DMS153 treated with DMSO at 0.1 percent for 48 hours (cell line): ENCODE results near the gene PPP1R14C.
"Not testable (repeated sequence)": the region's sequence is repeated elsewhere in the genome, so short reads cannot be mapped to it uniquely, and the experiment has no call there.

Experiments used
- DNase-seq: peaks from one replicate; lab custom pipeline; 2025; ENCODE audit not compliant: unreplicated experiment; lab: John Stamatoyannopoulos, UW

PPP1R14C gene

DNA sequence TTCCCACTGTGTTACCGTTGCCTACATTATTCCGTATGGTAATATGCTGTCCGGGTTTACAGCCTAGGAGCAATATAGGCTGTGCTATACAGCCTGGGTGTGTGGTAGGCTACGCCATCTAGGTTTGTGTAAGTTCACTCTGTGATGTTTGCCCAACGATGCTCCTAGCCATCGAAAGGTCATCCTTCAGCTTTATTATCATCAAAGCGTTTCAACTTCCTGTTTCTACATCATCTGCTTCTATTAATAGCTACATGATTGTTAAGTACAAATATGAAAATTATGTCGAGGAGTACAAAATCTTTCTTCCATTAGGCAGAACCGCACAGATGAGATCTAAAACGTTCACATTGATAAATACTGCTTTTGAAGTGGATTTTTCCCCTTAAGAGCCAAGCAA lies 69.9 kb downstream of the PPP1R14C start:
- DNase-seq = no peak

DNA sequence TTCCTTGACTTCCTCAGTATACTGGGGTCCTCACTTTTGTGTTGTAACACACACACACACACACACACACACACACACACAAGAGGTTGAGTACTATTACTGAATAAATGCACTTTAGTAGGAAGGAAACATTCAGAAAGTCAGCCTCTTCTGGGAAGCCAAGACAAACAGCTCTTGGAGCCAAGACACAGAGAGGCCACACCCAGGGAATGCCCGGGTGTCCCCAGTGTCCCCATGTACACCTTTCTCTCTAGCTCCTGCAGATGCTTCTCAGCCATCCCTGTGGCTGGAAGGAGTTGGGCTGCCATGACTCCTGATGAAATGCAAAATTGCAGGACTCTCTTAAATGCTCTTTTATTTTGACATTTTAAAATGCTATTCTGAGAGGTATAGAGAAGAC lies 70.5 kb downstream of the PPP1R14C start:
- no peak for DNase-seq

DNA sequence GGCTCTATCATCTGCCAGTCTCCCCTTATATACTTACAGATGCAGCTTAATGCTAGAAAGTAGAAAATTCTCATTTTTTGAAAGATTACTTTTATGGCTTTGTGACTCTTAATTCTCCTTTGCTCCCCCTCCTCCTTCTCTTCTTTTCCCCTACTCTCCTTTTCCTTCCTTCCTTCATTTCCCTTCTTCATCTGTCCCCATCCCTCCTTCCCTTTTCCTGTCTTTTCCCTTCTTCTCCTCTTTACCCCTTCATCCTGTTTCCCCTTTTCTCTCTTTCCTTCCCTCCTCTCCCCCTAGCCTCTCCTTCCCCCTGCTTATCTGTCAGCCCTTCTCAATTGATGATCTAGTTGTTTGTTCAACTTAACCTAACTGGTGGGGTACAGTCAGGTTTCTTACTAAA lies 71.5 kb downstream of the PPP1R14C start:
- DNase-seq = no peak

DNA sequence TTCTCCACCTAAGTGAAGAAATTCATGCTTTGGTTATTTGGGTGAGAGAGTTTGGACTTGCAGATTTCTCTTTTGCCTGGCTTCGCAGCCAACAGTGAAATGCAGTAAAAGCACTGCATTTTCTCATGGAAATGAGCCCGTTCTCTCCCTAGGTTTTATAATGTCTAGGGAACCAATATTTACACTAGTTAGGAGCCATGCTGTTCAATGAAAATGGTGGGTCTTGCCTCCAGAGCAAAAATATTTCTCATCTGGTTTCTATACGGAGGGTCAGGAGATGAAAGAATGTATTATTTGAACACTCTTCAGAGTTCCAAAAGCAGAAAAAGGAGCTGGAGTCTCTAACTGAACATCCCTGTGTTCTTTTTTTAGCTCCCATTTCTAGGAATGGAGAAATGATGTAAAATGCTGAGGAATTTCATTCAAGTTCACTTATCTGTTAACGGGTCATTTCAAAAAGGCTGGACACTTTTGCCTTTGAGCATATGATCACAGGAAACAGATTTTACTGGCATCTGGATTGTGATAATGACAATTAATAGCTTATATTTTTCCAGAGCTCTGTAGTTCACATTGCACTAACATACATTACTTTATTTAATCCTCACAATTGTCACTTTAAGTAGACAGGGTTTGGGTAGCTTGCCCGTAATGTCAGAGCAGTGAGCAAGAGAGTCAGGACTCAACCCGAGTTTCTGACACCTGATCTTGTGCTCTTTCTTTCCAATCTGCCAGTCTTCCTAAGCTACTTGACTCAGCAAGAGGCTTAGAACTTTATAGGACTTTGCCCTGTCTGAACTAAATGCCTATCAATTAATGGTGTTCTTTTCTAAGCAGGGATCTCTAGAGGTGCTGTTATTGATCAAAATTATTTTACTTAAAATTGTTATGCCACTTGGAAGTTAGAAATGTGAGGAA lies 78.0 kb downstream of the PPP1R14C start:
- DNase-seq = no peak

DNA sequence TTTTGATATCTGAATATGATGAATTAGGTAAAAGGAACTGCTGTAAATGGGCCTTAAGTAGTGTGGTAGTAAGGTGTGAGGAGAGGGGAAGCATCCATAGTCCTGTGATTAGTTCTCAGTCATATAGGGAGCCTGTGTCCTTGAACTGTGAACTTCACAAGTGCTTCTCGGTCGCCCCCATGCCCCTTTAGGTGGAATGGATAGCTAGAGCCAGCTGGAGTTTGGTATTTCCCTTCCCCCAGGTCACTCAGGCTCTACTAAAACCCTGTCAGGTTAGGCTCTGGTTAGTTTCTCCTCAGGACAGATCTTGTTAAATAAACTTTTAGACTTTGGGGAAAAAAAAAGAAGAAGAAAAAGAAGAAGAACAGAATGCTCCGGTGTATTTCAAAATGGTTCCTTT lies 82.0 kb downstream of the PPP1R14C start:
- DNase-seq = no peak

DNA sequence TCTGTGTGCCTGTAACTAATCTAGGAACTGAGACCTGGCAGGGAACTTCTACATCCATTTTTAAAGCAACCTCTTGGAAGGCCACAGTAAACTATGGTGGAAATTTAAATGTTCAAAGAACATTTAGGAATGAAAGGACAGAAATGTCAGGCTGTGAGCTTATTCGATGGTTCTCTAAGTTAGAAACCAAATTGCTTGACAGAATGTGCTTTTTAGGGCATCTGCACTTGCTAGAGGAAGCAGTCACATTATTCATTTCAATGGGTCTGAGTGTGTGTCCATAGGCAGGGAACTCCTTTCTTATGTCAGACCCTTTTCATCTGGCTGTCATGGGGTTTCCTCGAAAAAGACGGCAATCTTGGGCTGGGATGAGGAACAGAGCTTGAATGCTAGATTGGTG lies 84.4 kb downstream of the PPP1R14C start:
- no peak for DNase-seq

DNA sequence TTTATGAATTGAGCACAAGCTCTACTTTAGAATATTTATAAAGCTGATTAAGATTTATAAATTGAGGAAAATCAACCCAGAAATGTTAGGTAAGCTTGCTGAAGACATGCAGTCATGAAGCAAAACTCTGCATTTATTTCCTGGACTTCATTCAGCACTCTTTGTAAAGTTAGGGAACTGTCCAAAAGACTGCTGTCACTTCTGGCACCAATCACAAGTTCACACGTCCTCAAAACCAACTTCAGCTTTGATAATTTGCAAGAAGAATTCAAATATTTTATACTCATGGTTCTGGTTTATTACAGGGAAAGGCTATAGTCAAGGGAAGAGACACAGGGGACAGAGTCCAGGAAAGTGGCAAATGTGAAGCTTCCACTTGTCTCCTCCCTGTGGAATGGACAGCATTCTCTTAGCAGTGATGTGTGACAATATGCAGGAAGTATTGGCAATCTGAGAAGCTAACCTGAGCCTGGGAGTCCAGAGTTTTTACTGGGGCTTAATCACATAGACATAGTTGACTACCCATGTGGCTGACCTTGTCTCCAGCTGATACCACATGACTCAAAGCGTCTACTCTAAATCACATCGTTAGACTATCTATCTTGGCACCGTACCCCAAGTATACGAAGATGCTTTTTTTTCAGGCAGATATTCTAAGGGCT lies 85.4 kb downstream of the PPP1R14C start:
- no peak for DNase-seq

DNA sequence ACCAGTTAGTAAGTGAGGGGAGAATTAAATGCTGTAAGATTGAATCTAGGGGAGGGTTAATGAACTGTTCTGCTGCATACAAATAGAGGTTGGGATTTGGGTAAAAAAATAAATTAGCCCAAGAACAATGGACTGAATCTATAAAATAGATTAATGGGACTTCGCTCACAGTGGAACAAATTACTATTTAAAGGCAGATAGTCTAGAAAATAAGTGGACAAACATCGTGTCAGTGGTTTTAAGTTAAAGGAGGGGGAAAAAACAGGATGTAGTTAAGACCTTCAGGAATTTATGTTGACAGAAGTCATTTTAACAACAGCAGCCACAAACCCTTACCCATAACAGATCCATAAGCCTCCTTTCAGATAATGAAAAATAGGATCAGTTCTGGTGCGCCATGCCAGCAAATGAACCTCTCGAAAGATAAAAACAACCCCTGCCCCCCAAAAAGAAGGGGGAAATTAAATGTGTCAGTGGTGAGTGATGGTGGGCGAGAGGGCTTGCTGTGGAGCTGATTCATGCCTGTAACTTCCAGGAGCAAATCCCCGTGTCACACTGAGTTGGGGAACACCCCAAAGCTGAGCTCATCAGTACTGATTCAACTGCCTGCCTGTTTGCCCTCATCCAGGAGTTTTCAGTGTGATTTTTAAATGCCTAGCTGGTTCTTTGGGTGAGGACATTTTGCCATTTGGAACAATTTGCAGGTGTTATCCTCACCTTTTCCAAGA lies 86.8 kb downstream of the PPP1R14C start:
- no peak for DNase-seq

DNA sequence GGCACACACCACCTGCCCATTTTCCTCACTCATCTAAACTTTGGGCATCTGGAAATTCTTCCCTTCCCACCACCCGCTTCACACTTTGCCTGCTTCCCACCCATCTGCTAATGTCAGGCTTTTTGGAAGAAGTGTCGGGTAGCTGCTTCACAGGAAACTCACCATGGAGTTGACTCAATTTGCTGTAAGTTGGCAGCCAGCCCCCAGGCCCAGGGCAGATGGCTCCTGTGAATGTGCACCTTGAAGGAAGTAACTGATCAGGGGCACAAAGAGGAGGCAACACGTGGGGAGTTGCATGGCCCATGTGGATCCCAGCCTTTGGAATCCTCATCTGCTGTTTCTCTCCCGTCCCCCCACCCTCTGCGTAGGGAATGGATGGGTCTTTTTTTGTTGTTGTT lies 87.3 kb downstream of the PPP1R14C start:
- DNase-seq = no peak

DNA sequence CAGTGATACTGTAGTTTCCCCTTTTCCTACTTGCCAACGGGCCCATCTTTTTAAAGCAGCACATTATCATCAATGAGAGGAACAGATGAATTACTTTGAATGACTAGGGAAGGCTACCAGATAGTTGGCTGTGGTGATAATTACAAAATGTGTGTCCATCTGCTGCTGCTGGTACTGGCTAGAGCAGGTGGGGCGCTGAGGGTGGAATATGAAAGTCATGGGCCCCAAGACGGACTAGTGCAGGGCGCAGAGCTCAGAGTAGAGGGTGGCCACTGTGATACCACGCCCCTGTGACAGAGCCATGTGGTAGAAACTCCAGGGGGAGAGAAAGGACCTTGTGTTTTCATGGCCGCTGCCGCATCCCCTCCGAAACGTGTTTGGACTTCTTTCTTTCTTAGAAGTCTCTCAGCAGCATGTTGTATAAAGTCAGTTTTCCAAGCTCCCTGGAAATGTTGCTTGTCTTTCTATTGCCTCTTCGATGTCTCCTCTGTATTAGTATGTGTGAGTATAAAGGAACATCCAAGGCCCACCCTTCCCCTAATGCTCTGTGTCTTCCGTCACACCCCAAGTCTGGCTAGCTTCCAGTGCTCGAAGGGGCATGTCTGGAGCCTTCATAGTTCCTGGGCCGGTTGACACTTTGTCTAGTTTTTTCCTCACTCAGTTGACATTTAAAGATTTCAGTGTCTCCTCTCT lies 88.1 kb downstream of the PPP1R14C start:
- DNase-seq = no peak

DNA sequence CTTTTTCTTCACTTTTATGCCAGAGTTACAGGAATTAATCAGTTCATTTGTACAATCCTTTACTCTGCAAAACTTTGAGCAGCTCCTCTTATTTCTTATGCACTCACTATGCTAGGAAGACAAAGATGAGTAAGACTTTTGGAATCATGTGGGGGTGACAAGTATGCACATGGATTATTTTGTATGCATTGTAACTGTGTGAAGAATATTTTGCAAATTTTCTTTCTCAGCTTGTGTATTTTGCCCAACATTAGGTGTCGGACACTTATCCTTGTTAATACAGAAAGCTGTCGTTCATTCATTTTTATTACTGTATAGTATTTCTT lies 88.6 kb downstream of the PPP1R14C start:
- DNase-seq = no peak

DNA sequence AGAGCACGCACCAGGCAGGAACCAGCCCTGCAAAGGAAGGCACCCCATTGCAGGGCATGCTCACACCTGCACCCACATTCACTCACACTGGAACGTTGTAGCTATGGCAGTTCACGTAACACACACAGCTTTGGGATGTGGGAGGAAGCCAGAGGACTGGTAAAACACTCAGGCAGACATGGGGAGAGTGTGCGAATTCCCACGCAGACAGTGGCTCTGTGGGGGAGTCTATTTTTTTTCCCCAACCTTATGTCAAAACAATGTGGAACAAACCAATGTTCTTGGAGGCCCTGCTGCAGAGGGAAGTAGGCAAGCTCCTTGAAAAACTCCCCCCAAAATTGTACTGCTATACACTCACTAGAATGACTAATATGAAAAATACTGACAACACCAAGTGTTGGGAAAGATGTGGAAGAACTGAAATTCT lies 91.0 kb downstream of the PPP1R14C start:
- DNase-seq = no peak

DNA sequence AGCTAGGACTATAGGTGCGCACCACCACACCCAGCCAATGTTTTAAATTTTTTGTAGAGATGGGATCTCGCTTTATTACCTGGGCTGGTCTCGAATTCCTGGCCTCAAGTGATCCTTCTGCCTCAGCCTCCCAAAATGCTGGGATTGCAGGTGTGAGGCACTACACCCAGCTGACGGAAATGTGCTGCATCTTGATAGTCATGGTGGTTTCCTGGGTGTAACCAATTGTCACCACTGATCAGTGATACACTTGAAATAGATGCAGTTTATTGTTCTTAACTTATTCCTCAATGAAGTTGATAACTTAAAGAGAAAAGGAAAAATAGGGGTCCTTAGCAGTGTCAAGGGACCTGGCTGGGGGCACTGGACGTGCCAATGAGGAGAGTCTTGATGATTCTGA lies 92.4 kb downstream of the PPP1R14C start:
- DNase-seq = no peak

DNA sequence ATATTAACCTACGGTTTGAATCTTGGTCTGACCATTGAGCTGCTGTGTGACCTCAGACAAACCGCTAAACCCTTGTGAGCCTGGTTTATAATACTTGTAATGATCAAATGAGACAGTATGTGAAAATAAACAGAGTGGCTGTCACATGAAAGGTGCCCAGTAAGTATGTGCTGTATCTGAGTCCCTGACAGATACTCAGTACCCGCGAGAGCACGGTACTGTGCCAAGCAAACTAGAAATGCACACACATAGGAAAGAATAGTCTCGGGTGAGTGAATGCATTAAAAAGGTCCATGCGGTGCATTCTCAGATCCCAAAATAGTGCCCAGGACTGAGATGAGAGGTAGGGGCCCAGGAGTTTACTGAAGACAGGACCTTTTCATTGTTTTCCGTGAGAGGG lies 93.3 kb downstream of the PPP1R14C start:
- no peak for DNase-seq

DNA sequence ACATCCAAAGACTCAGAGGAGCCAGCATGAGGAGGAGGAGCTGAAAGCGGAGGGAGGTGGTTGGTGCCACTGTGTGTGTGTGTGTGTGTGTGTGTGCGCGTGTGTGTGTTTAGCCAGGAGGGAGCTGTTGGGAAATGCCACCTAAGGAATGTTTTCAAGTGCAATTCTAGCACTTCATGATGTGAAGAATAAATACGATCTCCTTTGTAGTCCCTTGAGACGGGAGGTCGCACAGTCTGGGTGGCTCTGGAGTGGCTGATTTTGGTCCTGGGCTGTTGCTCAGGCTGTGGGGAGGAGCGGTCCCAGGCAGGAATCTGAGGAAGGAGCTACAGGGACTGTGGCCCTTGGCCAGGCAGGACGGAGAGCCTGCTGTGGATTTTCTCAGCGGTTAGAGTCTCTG lies 93.7 kb downstream of the PPP1R14C start:
- no peak for DNase-seq

DNA sequence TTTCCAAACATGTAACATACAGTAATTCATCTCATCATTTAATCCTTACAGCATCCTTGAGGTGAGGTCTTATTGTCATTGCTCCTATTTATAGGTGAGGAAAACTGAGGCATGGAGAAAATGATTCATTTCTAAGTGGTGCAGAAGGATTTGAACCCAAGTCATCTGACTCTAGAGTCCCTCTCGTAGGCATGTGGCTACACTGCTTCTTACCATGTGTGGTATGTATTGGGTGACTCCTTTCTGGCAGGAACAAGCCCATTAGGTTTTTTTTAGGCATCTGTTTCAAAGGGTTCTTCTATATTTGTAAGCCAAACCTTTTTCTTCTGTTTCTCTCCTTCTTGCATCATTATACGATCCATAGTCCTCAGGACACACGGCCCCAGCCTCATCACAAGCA lies 94.8 kb downstream of the PPP1R14C start:
- no peak for DNase-seq

DNA sequence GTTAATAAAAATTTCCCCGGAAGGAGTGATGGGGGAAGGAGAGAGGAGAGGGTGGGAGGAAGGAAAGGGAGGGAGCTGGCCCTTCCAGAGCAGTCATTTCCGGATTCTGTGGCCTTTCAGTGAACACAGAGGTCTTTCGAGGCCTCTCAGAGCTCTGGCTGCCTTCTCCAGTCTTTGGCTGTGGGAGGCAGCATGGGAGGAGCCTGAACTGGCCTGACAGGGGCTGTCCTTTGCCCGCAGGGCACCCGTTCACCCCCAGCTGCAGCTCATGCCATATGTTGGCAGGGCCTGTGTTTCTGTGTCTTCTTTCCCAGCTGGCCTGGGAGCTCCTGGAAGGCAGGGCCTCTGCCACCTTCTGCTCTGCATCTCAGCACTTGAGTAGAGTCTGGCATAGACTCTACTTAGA lies 95.5 kb downstream of the PPP1R14C start:
- DNase-seq = no peak

DNA sequence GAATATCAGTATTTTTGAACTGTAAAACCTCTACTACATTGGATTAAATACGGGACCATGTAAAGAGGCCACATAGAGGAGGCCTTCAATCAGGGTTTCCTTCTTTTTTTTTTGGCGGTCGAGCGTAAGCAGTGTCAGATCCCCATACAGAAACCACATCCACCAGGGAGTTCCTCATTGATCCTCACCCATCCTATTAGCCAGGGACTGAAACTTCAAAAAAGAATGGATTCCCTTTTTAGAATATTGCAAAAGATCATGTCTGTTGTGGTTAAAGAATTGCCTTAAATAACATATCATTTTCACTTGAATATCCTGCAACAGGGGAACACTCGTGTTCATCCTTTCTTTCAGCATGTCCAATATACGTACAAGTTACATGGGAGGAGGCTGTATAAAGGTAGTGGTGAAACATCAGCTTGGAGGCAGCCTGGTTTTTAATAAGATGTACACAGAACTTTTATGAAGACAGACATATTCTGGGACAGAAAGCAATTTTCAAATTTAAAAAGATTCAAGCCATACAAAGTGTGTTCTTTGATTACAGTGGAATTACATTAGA lies 96.1 kb downstream of the PPP1R14C start:
- no peak for DNase-seq

DNA sequence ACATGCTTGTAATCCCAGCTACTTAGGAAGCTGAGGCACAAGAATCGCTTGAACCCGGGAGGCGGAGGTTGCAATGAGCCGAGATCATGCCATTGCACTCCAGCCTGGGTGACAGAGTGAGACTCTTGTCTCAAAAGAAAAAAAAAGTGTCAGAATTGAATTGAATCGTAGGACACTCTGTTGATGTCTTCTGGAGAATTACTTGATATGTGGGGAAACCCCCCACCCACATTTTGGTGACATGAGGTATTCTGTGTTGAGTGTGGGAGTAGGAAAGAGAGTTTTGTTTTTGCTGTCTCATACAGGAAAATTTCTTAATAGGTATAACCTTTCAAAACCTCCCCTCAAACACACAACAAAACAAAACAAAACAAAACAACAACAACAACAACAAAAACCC lies 98.9 kb downstream of the PPP1R14C start:
- not testable (repeated sequence) for DNase-seq

DNA sequence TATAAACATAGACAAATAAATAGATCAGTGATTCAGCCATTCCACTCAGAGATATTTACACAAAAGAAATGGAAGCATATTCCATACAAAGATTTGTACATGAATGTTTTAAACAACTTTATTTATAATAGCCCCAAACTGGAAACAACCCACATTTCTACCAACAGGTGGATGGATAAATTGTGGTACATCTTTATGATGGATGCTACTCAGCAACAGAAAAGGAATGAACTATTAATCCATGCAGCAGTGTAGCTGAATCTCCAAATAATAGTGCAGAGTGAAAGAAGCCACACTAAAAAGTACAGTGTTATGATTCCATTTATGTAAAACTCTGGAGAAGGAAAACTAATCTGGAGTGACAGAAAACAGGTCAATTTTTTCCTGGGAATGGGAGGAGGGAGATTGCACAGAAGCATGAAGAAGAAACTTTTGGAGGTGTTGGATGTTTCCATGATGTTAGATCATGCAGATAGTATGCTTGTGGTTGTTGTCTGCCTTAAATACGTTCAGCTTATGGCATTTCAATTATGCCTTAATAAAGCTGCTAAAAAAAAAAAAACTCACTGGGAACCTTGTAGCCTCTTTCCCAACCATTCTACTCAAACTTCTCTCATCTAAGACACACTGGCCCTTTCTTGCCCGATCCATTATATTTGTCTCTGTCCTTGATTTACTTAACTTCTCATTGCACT lies 100.9 kb downstream of the PPP1R14C start:
- DNase-seq = no peak
